Mesendoderm (in vitro differentiated cells): ENCODE measurements around the gene CD9.

Source experiments
- DNase-seq: peaks from one replicate; pipeline ENCODE4 v3.0.0; 2013
- H2AK5ac ChIP-seq: 2 replicates; pipeline ENCODE4 v1.6.1; 2013; ENCODE audit warnings: low read length, inconsistent platforms
- H2BK120ac ChIP-seq: 2 replicates; pipeline ENCODE4 v1.6.1; 2013; ENCODE audit warnings: low read depth, mild to moderate bottlenecking, low read length, moderate library complexity, mixed read lengths
- H2BK15ac ChIP-seq: replicated peaks from 2 replicates; pipeline ENCODE4 v1.6.1; 2013; ENCODE audit warnings: low read depth, mild to moderate bottlenecking, moderate library complexity
- H2BK5ac ChIP-seq: 2 replicates; pipeline ENCODE4 v1.6.1; 2013; ENCODE audit warnings: low read length, inconsistent platforms
- H3K18ac ChIP-seq: 2 replicates; pipeline ENCODE4 v1.6.1; 2013; ENCODE audit warnings: mild to moderate bottlenecking, low read length, mixed read lengths
- H3K23ac ChIP-seq: one replicate; pipeline ENCODE4 v1.6.1; 2013; ENCODE audit warnings: low read length
- H3K27ac ChIP-seq: 2 replicates; pipeline ENCODE4 v1.5.1; 2013; ENCODE audit warnings: low read depth, mild to moderate bottlenecking, inconsistent platforms, low read length, moderate library complexity
- H3K27me3 ChIP-seq: 2 replicates; pipeline ENCODE4 v1.6.1; 2013; ENCODE audit warnings: low read length, control low read depth, mild to moderate bottlenecking, inconsistent platforms; ENCODE audit not compliant: insufficient read depth, poor library complexity
- H3K36me3 ChIP-seq: 2 replicates; pipeline ENCODE4 v1.6.1; 2013; ENCODE audit warnings: low read length, inconsistent platforms; ENCODE audit not compliant: control insufficient read depth, insufficient read depth
- H3K4ac ChIP-seq: one replicate; pipeline ENCODE4 v1.6.1; 2013; ENCODE audit warnings: low read depth, mild to moderate bottlenecking, low read length, moderate library complexity
- H3K4me1 ChIP-seq: 2 replicates; pipeline ENCODE4 v1.6.1; 2013; ENCODE audit warnings: low read depth, low read length, inconsistent platforms; ENCODE audit not compliant: control insufficient read depth
- H3K4me2 ChIP-seq: 2 replicates; pipeline ENCODE4 v1.6.1; 2013; ENCODE audit warnings: low read length
- H3K4me3 ChIP-seq: 2 replicates; pipeline ENCODE4 v1.5.1; 2013; ENCODE audit warnings: mild to moderate bottlenecking, low read length
- H3K56ac ChIP-seq: one replicate; pipeline ENCODE4 v1.6.1; 2013; ENCODE audit warnings: low read length
- H3K79me1 ChIP-seq: 2 replicates; pipeline ENCODE4 v1.6.1; 2013; ENCODE audit warnings: low read length, inconsistent platforms
- H3K79me2 ChIP-seq: 2 replicates; pipeline ENCODE4 v1.6.1; 2013; ENCODE audit warnings: mild to moderate bottlenecking, low read length; ENCODE audit not compliant: control insufficient read depth, insufficient read depth
- H3K9ac ChIP-seq: 2 replicates; pipeline ENCODE4 v1.6.1; 2013; ENCODE audit warnings: low read length, inconsistent platforms
- H4K5ac ChIP-seq: one replicate; pipeline ENCODE4 v1.6.1; 2013; ENCODE audit warnings: low read length
- H4K8ac ChIP-seq: one replicate; pipeline ENCODE4 v1.6.1; 2013; ENCODE audit warnings: low read depth, mild to moderate bottlenecking, control low read depth, low read length, moderate library complexity
- WGBS: extraction: QIAGEN DNeasy Blood & Tissue Kit; methylation state at CpG from one replicate; pipeline ENCODE4 v1.1.7; 2013; ENCODE audit warnings: low lambda C conversion rate, missing lambda C conversion rate; ENCODE audit not compliant: insufficient coverage; ENCODE audit errors: extremely low coverage; 5-methylcytosine and 5-hydroxymethylcytosine counted together

The CD9 gene

DNA sequence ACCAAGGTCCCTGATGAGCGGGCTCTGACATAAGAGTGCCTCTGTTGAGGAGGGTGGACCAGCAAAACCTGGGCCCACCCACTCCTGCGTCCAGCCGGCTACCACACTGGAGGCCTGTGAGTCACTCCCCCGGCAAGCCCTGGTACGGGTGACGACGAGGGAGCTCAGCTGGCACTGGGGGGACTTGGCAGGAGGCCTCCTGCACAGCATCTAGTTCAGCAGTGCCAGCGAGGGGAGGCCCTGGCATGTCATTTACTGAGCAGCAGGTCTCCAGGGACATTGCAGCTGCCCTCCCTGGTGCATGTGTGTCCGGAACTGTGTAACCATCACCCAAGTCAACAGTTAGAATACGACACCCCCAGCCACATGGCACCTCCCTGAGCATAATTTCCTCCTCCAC, 24.4 kb downstream of the CD9 start:
- H3K23ac ChIP-seq: no peak overlapping the region
- peaks cover 4% of the 10 kb centered on the region for H3K4me1 ChIP-seq
- H3K79me2 ChIP-seq: peaks cover 12% of the 10 kb centered on the region
- peaks cover 18% of the 10 kb centered on the region for H3K79me1 ChIP-seq
- no peak for DNase-seq
- no CpG with 5 or more reads among the region's 10 CpGs for WGBS
- H3K56ac ChIP-seq: no peak overlapping the region
- no peak overlapping the region for H3K27ac ChIP-seq
- H2BK120ac ChIP-seq: no peak overlapping the region
- H4K5ac ChIP-seq: no peak overlapping the region
- H3K27me3 ChIP-seq: no peaks in the 10 kb centered on the region
- no peak overlapping the region for H3K4me3 ChIP-seq
- no peak overlapping the region for H3K18ac ChIP-seq
- no peak overlapping the region for H2BK5ac ChIP-seq
- H3K4ac ChIP-seq: no peak overlapping the region
- no peak overlapping the region for H2BK15ac ChIP-seq
- H3K9ac ChIP-seq: no peak overlapping the region
- no peak overlapping the region for H2AK5ac ChIP-seq
- H3K4me2 ChIP-seq: no peak overlapping the region
- H4K8ac ChIP-seq: no peak overlapping the region
- H3K36me3 ChIP-seq: no peaks in the 10 kb centered on the region

DNA sequence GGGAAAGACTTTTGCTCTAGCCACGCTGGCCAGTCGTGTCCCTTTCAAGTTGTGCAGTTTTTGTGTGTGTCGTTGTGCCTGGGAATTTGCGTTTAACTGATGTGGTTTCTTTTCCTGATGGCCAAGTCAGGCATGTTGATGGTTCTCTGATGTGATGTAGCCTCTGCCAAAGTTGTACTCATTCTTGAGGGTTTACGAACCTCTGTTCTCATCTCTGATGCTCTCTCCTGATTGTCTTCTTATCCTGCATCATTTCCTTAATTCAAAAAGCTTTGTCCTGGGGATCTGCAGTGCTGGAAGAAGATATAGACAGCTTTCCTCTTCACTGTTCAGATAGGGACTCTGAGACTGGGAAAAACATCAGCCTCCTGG, 25.4 kb downstream of the CD9 start:
- Histone ChIP-seq H3K27me3 (no peaks in the 10 kb centered on the region), H2BK120ac (no peak overlapping the region), H2BK5ac (no peak overlapping the region), H3K4ac (no peak overlapping the region), H3K56ac (no peak overlapping the region), H2BK15ac (no peak overlapping the region), H3K27ac (no peak overlapping the region), H3K23ac (no peak overlapping the region), H3K36me3 (no peaks in the 10 kb centered on the region), H3K18ac (no peak overlapping the region), H2AK5ac (no peak overlapping the region), H3K9ac (no peak overlapping the region), H3K4me1 (no peaks in the 10 kb centered on the region), H3K79me1 (peaks cover 15% of the 10 kb centered on the region), H3K79me2 (peaks cover 11% of the 10 kb centered on the region), H3K4me3 (no peak overlapping the region), H3K4me2 (no peak overlapping the region), H4K5ac (no peak overlapping the region), H4K8ac (no peak overlapping the region)
- DNase-seq: no peak
- no CpG with 5 or more reads among the region's 5 CpGs for WGBS

DNA sequence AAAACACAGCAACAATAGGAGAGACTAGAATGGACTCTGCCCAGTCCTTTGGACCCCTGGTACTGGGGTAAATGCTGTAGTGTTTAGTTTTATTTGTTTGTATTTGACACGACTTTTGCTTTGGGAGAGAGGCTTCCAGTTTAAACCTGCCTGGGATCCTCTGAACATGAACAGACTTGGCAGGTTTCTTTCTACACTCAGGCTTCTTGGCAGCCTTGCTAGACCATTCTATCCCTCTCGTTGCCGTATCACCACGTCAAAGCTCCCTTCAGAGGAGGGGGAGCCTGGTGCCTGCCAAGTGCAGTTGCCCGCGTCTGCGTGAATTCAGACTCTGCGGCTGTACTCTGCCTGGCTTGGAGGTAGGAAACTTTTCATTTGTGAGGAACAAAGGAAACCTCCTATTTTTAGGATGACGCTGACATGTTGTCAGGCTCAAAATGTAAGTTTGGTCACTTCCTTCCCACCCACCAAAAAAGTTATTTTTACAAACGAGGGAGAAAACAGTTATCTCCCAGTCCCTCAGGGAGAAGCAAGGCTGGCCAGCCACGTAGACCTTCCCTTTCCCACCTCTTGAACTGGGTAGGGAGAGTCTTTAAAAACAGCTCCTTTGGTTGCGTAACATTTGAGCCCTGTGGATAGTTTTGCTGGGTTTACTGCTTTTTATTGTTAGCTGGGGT, 25.9 kb downstream of the CD9 start:
- H3K27me3 ChIP-seq: no peaks in the 10 kb centered on the region
- no peak overlapping the region for H3K4ac ChIP-seq
- no peak overlapping the region for H4K5ac ChIP-seq

DNA sequence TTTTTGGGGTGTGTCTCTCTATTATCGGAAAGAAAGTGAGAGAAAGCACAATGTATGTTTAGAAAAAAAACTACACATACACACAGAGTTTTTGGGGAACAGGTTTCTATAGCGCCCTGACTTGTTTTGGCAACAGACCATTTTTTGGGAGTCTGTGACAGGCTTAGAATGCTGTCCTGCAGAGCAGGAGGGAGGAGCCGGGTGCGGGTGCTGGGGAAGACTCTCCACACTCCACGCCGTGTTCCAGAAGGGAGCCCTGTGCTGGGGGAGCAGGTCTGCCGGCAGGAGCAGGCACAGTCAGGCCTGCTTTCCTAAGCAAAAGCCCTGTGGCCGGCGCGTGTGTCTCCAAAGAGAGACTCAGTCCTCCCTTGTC, 26.5 kb downstream of the CD9 start:
- WGBS: no CpG with 5 or more reads among the region's 10 CpGs
- H3K27ac ChIP-seq: no peak overlapping the region

More for the DNA sequence above, 25.9 kb downstream of the CD9 start:
- Histone ChIP-seq H2BK5ac (no peak overlapping the region), H3K56ac (no peak overlapping the region), H3K27ac (no peak overlapping the region), H4K8ac (no peak overlapping the region), H3K36me3 (no peaks in the 10 kb centered on the region), H3K9ac (no peak overlapping the region), H3K23ac (no peak overlapping the region), H3K4me1 (no peaks in the 10 kb centered on the region), H2BK15ac (no peak overlapping the region), H2AK5ac (no peak overlapping the region), H3K79me2 (peaks cover 8% of the 10 kb centered on the region), H3K18ac (no peak overlapping the region), H3K79me1 (peaks cover 14% of the 10 kb centered on the region), H3K4me3 (no peak overlapping the region), H2BK120ac (no peak overlapping the region), H3K4me2 (no peak overlapping the region)
- no CpG with 5 or more reads among the region's 12 CpGs for WGBS
- DNase-seq: no peak

DNA sequence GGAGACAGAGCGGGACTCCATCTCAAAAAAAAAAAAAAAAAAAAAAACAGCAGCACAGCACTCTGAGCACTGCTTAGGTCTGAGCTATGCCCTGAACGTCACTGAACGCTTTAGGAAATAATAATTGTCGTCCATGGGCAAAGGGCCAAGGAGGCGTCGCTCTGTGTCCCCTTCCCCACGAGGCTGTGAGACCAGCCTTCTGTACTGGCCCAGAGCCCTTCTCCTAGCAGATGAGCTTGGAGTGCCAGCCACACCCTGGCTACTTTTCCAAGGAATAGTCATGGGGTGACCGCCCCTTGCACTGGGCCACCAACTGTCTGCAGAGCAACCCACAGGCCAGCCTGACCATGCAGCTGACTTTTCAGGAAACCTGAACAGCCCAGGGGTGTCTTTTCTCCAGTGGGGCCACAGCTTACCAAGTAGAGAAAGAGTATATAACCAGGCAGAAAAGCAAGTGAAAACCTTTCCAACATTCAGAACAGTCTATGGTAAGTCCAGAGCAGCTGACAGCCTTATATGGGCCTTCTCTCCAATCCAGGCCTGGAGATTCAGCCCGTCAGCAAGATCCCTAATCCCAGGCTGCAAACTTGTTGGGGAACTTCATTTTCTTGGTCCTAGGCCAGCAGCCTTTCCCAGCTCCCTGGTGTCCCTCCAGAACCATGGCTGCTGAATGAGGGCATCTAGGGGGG, 28.5 kb downstream of the CD9 start:
- no peak overlapping the region for H3K23ac ChIP-seq
- H3K27ac ChIP-seq: no peak overlapping the region
- no peak overlapping the region for H3K4ac ChIP-seq
- WGBS: no CpG with 5 or more reads among the region's 9 CpGs
- H3K4me3 ChIP-seq: no peak overlapping the region
- no peaks in the 10 kb centered on the region for H3K27me3 ChIP-seq
- no peak overlapping the region for H3K9ac ChIP-seq
- H2BK15ac ChIP-seq: no peak overlapping the region
- no peaks in the 10 kb centered on the region for H3K4me1 ChIP-seq
- no peak overlapping the region for H2BK5ac ChIP-seq
- H2AK5ac ChIP-seq: no peak overlapping the region
- no peak for DNase-seq
- H4K8ac ChIP-seq: no peak overlapping the region
- H3K79me1 ChIP-seq: peaks cover 10% of the 10 kb centered on the region
- H3K18ac ChIP-seq: no peak overlapping the region
- H3K56ac ChIP-seq: no peak overlapping the region
- peaks cover 5% of the 10 kb centered on the region for H3K79me2 ChIP-seq
- no peak overlapping the region for H4K5ac ChIP-seq
- H3K4me2 ChIP-seq: no peak overlapping the region
- no peaks in the 10 kb centered on the region for H3K36me3 ChIP-seq
- no peak overlapping the region for H2BK120ac ChIP-seq

More for the DNA sequence above, 26.5 kb downstream of the CD9 start:
- H2AK5ac ChIP-seq: no peak overlapping the region
- no peak overlapping the region for H3K4me2 ChIP-seq
- H3K27me3 ChIP-seq: no peaks in the 10 kb centered on the region
- no peak overlapping the region for H3K4ac ChIP-seq
- no peak overlapping the region for H2BK120ac ChIP-seq
- H3K56ac ChIP-seq: no peak overlapping the region
- no peak overlapping the region for H3K23ac ChIP-seq
- H3K79me1 ChIP-seq: peaks cover 14% of the 10 kb centered on the region
- no peak overlapping the region for H3K9ac ChIP-seq
- H3K18ac ChIP-seq: no peak overlapping the region
- no peak overlapping the region for H4K5ac ChIP-seq
- no peak overlapping the region for H2BK15ac ChIP-seq
- no peak overlapping the region for H4K8ac ChIP-seq
- H3K4me1 ChIP-seq: no peaks in the 10 kb centered on the region
- no peak overlapping the region for H2BK5ac ChIP-seq
- H3K4me3 ChIP-seq: no peak overlapping the region
- H3K79me2 ChIP-seq: peaks cover 8% of the 10 kb centered on the region
- no peaks in the 10 kb centered on the region for H3K36me3 ChIP-seq
- DNase-seq: no peak
